ENCODE results near the gene MCFD2. TPM values are rescaled to one million over a fixed set of nuclear protein-coding genes. Genes with fewer than 3 reads are reported as not detected.

The MCFD2 gene
- total RNA-seq, 2 experiments from 2014 or later = 30.1 to 30.2 TPM

- peaks cover 6% of the 10 kb centered on the region for H3K4me1 Mint-ChIP-seq (ENCODE audit: low read depth)
- CTCF ChIA-PET = interaction anchor here (1.1 to 1.8 kb wide), 2 partner anchors 19 to 242 kb away, joined by 3 to 7 read pairs; no protein-coding TSS in a partner anchor
- intact Hi-C loops (cut with micrococcal nuclease) = no loop called here
- H3K4me3 Mint-ChIP-seq = no peak overlapping the region
- H3K27ac Mint-ChIP-seq = no peak overlapping the region
- no peaks in the 10 kb centered on the region for H3K27me3 Mint-ChIP-seq (ENCODE audit: low read depth)
- DNase-seq = no peak
- no peaks in the 10 kb centered on the region for H3K36me3 Mint-ChIP-seq (ENCODE audit: low read depth)
- no peaks in the 10 kb centered on the region for H3K9me3 Mint-ChIP-seq
Observed at GRCh38 chr2:46891956-46892553, 23.6 kb downstream of the MCFD2 start.

- Mint-ChIP-seq H3K27ac (no peak overlapping the region), H3K36me3 (ENCODE audit: low read depth) (no peaks in the 10 kb centered on the region), H3K4me1 (ENCODE audit: low read depth) (peaks cover 21% of the 10 kb centered on the region), H3K4me3 (no peak overlapping the region), H3K9me3 (no peaks in the 10 kb centered on the region), H3K27me3 (ENCODE audit: low read depth) (no peaks in the 10 kb centered on the region)
- CTCF ChIA-PET = interaction anchor here (0.5 to 4.2 kb wide), 15 partner anchors 8 to 526 kb away, joined by 3 to 17 read pairs (median 3); no protein-coding TSS in a partner anchor
- DNase-seq = no peak
- intact Hi-C loops (cut with micrococcal nuclease) = loop anchor here (2.0 kb wide), 1 partner anchor 238 kb away; no protein-coding TSS in a partner anchor
Observed at GRCh38 chr2:46888421-46888952, 27.1 kb downstream of the MCFD2 start.

GRCh38 chr2:46887028-46887885, 28.3 kb downstream of the MCFD2 start:
- DNase-seq = no peak
- no peaks in the 10 kb centered on the region for H3K36me3 Mint-ChIP-seq (ENCODE audit: low read depth)
- H3K27me3 Mint-ChIP-seq (ENCODE audit: low read depth) = no peaks in the 10 kb centered on the region
- peaks cover 21% of the 10 kb centered on the region for H3K4me1 Mint-ChIP-seq (ENCODE audit: low read depth)
- H3K4me3 Mint-ChIP-seq = no peak overlapping the region
- intact Hi-C loops (cut with micrococcal nuclease) = loop anchor here (2.0 kb wide), 1 partner anchor 56 kb away; no protein-coding TSS in a partner anchor
- peak overlapping the region; percentile 86 for H3K27ac Mint-ChIP-seq
- CTCF ChIA-PET = interaction anchor here (0.7 to 4.2 kb wide), 11 partner anchors 9 to 692 kb away, joined by 3 to 17 read pairs (median 4); no protein-coding TSS in a partner anchor
- H3K9me3 Mint-ChIP-seq = no peaks in the 10 kb centered on the region

GRCh38 chr2:46886268-46887027, 29.2 kb downstream of the MCFD2 start:
- CTCF ChIA-PET = interaction anchor here (0.9 to 4.2 kb wide), 6 partner anchors 41 to 437 kb away, joined by 3 to 17 read pairs (median 4); no protein-coding TSS in a partner anchor
- intact Hi-C loops (cut with micrococcal nuclease) = loop anchor here (2.0 kb wide), 1 partner anchor 56 kb away; no protein-coding TSS in a partner anchor
- H3K4me1 Mint-ChIP-seq (ENCODE audit: low read depth) = peaks cover 21% of the 10 kb centered on the region
- H3K36me3 Mint-ChIP-seq (ENCODE audit: low read depth) = no peaks in the 10 kb centered on the region
- DNase-seq = peak; percentile 36
- peak overlapping the region; percentile 86 for H3K27ac Mint-ChIP-seq
- no peak overlapping the region for H3K4me3 Mint-ChIP-seq
- H3K9me3 Mint-ChIP-seq = no peaks in the 10 kb centered on the region
- H3K27me3 Mint-ChIP-seq (ENCODE audit: low read depth) = no peaks in the 10 kb centered on the region

GRCh38 chr2:46885376-46885775, 30.2 kb downstream of the MCFD2 start:
- no peaks in the 10 kb centered on the region for H3K27me3 Mint-ChIP-seq (ENCODE audit: low read depth)

GRCh38 chr2:46879511-46879910, 36.1 kb downstream of the MCFD2 start:
- no peak for DNase-seq
- Mint-ChIP-seq H3K4me1 (ENCODE audit: low read depth) (no peaks in the 10 kb centered on the region), H3K27me3 (ENCODE audit: low read depth) (no peaks in the 10 kb centered on the region), H3K36me3 (ENCODE audit: low read depth) (no peaks in the 10 kb centered on the region), H3K4me3 (no peak overlapping the region), H3K27ac (no peak overlapping the region), H3K9me3 (no peaks in the 10 kb centered on the region)
- intact Hi-C loops (cut with micrococcal nuclease) = no loop called here
- CTCF ChIA-PET = interaction anchor here (0.6 to 0.8 kb wide), 2 partner anchors 9 to 229 kb away, joined by 3 read pairs; no protein-coding TSS in a partner anchor

More at GRCh38 chr2:46885376-46885775, 30.2 kb downstream of the MCFD2 start:
- CTCF ChIA-PET = interaction anchor here (1.3 to 2.4 kb wide), 3 partner anchors 40 to 237 kb away, joined by 4 to 5 read pairs (median 4); no protein-coding TSS in a partner anchor
- H3K4me1 Mint-ChIP-seq (ENCODE audit: low read depth) = peaks cover 21% of the 10 kb centered on the region
- no peaks in the 10 kb centered on the region for H3K36me3 Mint-ChIP-seq (ENCODE audit: low read depth)
- H3K27ac Mint-ChIP-seq = no peak overlapping the region
- no peak for DNase-seq
- H3K9me3 Mint-ChIP-seq = no peaks in the 10 kb centered on the region
- H3K4me3 Mint-ChIP-seq = no peak overlapping the region
- intact Hi-C loops (cut with micrococcal nuclease) = no loop called here

GRCh38 chr2:46878886-46879285, 36.7 kb downstream of the MCFD2 start:
- DNase-seq = no peak
- CTCF ChIA-PET = interaction anchor here (0.6 kb wide), 1 partner anchor 9 kb away, joined by 3 read pairs; no protein-coding TSS in a partner anchor
- H3K4me1 Mint-ChIP-seq (ENCODE audit: low read depth) = no peaks in the 10 kb centered on the region
- intact Hi-C loops (cut with micrococcal nuclease) = no loop called here
- no peak overlapping the region for H3K27ac Mint-ChIP-seq
- H3K36me3 Mint-ChIP-seq (ENCODE audit: low read depth) = no peaks in the 10 kb centered on the region
- H3K27me3 Mint-ChIP-seq (ENCODE audit: low read depth) = no peaks in the 10 kb centered on the region
- no peak overlapping the region for H3K4me3 Mint-ChIP-seq
- H3K9me3 Mint-ChIP-seq = no peaks in the 10 kb centered on the region

- no peak overlapping the region for H3K4me3 Mint-ChIP-seq
- H3K9me3 Mint-ChIP-seq = no peaks in the 10 kb centered on the region
- DNase-seq = no peak
- H3K27me3 Mint-ChIP-seq (ENCODE audit: low read depth) = no peaks in the 10 kb centered on the region
- intact Hi-C loops (cut with micrococcal nuclease) = no loop called here
- CTCF ChIA-PET = no interaction called here
- no peaks in the 10 kb centered on the region for H3K36me3 Mint-ChIP-seq (ENCODE audit: low read depth)
- H3K4me1 Mint-ChIP-seq (ENCODE audit: low read depth) = no peaks in the 10 kb centered on the region
- H3K27ac Mint-ChIP-seq = no peak overlapping the region
Observed at GRCh38 chr2:46878240-46878877, 37.2 kb downstream of the MCFD2 start.

GRCh38 chr2:46877619-46878113, 37.9 kb downstream of the MCFD2 start:
- DNase-seq = no peak
- no peaks in the 10 kb centered on the region for H3K36me3 Mint-ChIP-seq (ENCODE audit: low read depth)
- H3K27ac Mint-ChIP-seq = no peak overlapping the region
- no peak overlapping the region for H3K4me3 Mint-ChIP-seq
- intact Hi-C loops (cut with micrococcal nuclease) = loop anchor here (1.0 kb wide), 1 partner anchor 220 kb away; no protein-coding TSS in a partner anchor
- no peaks in the 10 kb centered on the region for H3K27me3 Mint-ChIP-seq (ENCODE audit: low read depth)
- CTCF ChIA-PET = interaction anchor here (0.8 kb wide), 1 partner anchor 68 kb away, joined by 3 read pairs; no protein-coding TSS in a partner anchor
- H3K4me1 Mint-ChIP-seq (ENCODE audit: low read depth) = no peaks in the 10 kb centered on the region
- H3K9me3 Mint-ChIP-seq = no peaks in the 10 kb centered on the region

- CTCF ChIA-PET = interaction anchor here (0.8 kb wide), 1 partner anchor 68 kb away, joined by 3 read pairs; no protein-coding TSS in a partner anchor
Observed at GRCh38 chr2:46876741-46877384, 38.7 kb downstream of the MCFD2 start.

More at GRCh38 chr2:46876741-46877384, 38.7 kb downstream of the MCFD2 start:
- DNase-seq = peak; percentile 8
- Mint-ChIP-seq H3K9me3 (no peaks in the 10 kb centered on the region), H3K4me3 (no peak overlapping the region), H3K27ac (no peak overlapping the region), H3K4me1 (ENCODE audit: low read depth) (no peaks in the 10 kb centered on the region), H3K27me3 (ENCODE audit: low read depth) (no peaks in the 10 kb centered on the region), H3K36me3 (ENCODE audit: low read depth) (no peaks in the 10 kb centered on the region)
- intact Hi-C loops (cut with micrococcal nuclease) = loop anchor here (1.0 kb wide), 1 partner anchor 220 kb away; no protein-coding TSS in a partner anchor

All from activated naive CD4-positive, alpha-beta T cell treated with anti-CD3 and anti-CD28 coated beads for 36 hours (primary cell).